ENCODE measurements around the gene STPG1.

Gene STPG1

DNA sequence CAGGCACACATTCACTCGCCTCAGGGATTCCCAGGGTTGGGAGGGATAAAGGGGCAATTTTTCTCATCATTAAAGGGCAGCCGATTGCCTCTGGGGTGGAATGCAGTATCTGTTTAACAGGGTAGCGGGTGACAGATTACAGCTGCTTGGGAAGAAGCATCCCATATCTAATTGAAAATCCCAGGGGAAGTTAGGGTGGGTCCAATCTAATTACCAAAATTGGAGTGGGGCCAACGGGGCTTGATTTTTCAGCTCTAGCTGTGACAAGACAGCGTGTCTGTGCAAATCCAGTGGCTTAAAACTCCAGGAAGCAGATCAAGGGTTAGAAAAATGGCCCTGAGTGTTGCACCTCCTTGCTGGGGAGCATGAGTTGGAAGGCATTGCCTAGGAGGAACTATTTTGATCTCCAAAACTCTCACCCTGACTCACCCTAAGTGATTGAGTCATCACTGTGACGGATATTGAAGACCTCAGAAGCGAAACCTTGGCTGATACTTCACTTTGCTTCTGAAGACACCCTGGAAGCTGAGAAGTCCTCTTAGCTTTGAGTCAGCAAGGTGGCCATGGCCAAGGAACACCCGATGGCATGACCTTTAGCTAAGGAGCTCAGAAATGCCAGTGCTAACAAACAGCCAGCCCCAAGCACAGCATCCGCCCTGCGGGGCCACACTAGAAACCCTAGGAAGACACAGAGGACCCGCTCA, 48.5 kb downstream of the STPG1 start:
- Histone ChIP-seq H3K4me2 (ENCODE audit: low read length) (no peak overlapping the region), H3K4me3 (ENCODE audit: low read depth, low read length) (no peak overlapping the region), H3K36me3 (ENCODE audit: control insufficient read depth, insufficient read depth, low read length) (no peaks in the 10 kb centered on the region), H3K4me1 (no peaks in the 10 kb centered on the region), H3K9me3 (ENCODE audit: control insufficient read depth, low read length) (no peaks in the 10 kb centered on the region), H2AFZ (no peak overlapping the region), H3K79me2 (no peaks in the 10 kb centered on the region), H3K27ac (no peak overlapping the region), H3K9ac (no peak overlapping the region), H3K27me3 (ENCODE audit: control insufficient read depth, insufficient read depth, low read length) (no peaks in the 10 kb centered on the region)
- TF ChIP-seq, protein P1, sequence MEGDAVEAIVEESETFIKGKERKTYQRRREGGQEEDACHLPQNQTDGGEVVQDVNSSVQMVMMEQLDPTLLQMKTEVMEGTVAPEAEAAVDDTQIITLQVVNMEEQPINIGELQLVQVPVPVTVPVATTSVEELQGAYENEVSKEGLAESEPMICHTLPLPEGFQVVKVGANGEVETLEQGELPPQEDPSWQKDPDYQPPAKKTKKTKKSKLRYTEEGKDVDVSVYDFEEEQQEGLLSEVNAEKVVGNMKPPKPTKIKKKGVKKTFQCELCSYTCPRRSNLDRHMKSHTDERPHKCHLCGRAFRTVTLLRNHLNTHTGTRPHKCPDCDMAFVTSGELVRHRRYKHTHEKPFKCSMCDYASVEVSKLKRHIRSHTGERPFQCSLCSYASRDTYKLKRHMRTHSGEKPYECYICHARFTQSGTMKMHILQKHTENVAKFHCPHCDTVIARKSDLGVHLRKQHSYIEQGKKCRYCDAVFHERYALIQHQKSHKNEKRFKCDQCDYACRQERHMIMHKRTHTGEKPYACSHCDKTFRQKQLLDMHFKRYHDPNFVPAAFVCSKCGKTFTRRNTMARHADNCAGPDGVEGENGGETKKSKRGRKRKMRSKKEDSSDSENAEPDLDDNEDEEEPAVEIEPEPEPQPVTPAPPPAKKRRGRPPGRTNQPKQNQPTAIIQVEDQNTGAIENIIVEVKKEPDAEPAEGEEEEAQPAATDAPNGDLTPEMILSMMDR (IDR thresholded peaks at IDR 0.05), result no peak

DNA sequence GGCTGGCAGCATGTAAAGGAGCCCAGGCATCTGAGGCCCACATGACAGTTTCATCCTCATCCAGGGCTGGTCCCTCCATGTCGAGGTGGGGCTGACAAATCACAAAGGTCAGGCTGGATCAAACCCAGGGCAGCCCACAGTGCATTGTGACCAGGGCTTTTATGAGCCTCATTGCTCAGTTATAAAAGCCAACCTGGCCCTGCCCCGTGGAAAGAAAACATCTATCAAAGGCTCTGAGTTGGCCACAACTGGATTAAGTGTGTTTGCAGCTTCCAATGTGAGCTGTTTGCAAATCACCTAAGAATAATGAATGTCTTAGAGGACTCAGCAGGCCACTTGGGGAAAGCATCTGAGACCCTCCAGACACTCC, 49.0 kb downstream of the STPG1 start:
- Histone ChIP-seq H3K79me2 (no peaks in the 10 kb centered on the region), H3K4me1 (no peaks in the 10 kb centered on the region), H3K9ac (no peak overlapping the region), H3K4me3 (ENCODE audit: low read depth, low read length) (no peak overlapping the region), H3K4me2 (ENCODE audit: low read length) (no peak overlapping the region), H2AFZ (no peak overlapping the region), H3K9me3 (ENCODE audit: control insufficient read depth, low read length) (no peaks in the 10 kb centered on the region), H3K36me3 (ENCODE audit: control insufficient read depth, insufficient read depth, low read length) (no peaks in the 10 kb centered on the region), H3K27me3 (ENCODE audit: control insufficient read depth, insufficient read depth, low read length) (no peaks in the 10 kb centered on the region), H3K27ac (no peak overlapping the region)
- TF ChIP-seq, protein P1 (IDR thresholded peaks at IDR 0.05), result no peak

DNA sequence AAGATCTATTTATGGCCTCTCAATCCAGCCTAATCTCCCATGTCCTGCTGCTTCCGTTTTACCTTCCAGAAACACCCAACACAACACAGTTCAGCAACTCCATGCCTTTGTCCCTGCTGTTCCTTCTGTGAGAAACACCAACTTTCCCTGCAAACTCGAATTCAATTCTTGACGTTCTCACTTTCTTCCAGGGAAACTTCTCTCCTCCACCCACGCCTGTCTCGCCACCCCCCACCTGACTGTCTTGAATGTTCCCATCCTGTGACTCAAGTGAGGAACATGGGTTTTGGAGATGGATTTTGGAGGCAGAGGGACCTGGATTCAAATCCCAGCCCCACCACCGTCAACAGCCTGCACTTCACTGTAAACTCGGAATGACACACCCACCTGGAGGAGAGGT, 49.6 kb downstream of the STPG1 start:
- H3K27ac ChIP-seq, result no peak overlapping the region
- H3K27me3 ChIP-seq (ENCODE audit: control insufficient read depth, insufficient read depth, low read length), result no peaks in the 10 kb centered on the region
- no peaks in the 10 kb centered on the region for H3K4me1 ChIP-seq
- H2AFZ ChIP-seq, result no peak overlapping the region
- no peaks in the 10 kb centered on the region for H3K79me2 ChIP-seq
- H3K4me3 ChIP-seq (ENCODE audit: low read depth, low read length), result no peak overlapping the region
- TF ChIP-seq, protein P1 (IDR thresholded peaks at IDR 0.05), result no peak
- H3K4me2 ChIP-seq (ENCODE audit: low read length), result no peak overlapping the region
- no peak overlapping the region for H3K9ac ChIP-seq
- no peaks in the 10 kb centered on the region for H3K9me3 ChIP-seq (ENCODE audit: control insufficient read depth, low read length)
- H3K36me3 ChIP-seq (ENCODE audit: control insufficient read depth, insufficient read depth, low read length), result no peaks in the 10 kb centered on the region

DNA sequence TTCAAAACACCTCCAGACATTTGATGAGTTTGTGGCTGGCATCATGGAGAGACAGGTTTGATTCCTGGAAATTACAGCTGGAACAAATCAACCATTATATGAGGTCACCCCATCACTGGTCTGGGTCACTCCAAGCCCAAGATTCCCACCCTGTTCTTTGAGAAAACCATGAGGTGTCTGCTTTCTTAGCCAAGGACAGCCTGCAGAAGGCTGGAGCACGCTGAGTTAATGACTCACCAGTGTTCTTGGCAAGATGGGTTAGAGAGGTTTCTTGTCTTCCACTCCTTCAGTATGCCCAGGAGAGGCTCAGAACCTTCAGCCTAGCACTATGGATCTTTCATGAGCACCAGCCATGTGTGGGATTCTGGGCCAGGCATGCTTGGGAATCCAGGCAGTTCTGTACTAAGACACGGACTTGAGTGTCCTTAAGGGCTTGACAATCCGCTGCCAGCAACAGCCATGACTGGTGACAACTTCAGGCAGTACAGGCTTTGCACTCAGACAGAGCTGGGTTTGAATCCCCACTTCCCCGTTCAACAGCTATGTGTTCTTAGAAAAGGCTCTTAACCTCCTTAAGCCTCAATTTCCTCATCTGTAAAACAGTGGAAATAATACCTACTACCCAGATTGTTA, 50.5 kb downstream of the STPG1 start:
- TF ChIP-seq, protein P1 (IDR thresholded peaks at IDR 0.05), result no peak
- Histone ChIP-seq H3K36me3 (ENCODE audit: control insufficient read depth, insufficient read depth, low read length) (no peaks in the 10 kb centered on the region), H3K9me3 (ENCODE audit: control insufficient read depth, low read length) (no peaks in the 10 kb centered on the region), H3K27ac (no peak overlapping the region), H2AFZ (no peak overlapping the region), H3K79me2 (no peaks in the 10 kb centered on the region), H3K4me1 (no peaks in the 10 kb centered on the region), H3K9ac (no peak overlapping the region), H3K4me2 (ENCODE audit: low read length) (no peak overlapping the region), H3K4me3 (ENCODE audit: low read depth, low read length) (no peak overlapping the region), H3K27me3 (ENCODE audit: control insufficient read depth, insufficient read depth, low read length) (no peaks in the 10 kb centered on the region)

DNA sequence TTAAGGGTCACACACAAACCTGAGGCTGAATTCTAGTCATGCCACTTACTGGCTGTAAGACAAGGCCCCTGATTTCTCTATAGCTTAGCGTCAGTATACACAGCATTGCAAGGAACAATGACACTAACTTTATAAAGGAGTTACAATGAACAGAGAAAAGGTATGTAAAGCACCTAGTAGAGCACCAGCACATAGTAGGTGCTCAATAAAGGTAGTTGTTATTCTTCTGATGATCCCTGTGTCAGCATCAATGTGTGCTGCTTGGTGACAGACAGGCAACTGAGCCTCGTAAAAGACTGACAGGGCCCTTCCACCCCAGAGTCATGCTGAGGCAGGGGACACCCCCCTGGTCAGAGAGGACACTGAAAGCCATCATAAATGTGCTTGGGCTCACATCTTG, 51.2 kb downstream of the STPG1 start:
- Histone ChIP-seq H3K4me1 (no peaks in the 10 kb centered on the region), H3K36me3 (ENCODE audit: control insufficient read depth, insufficient read depth, low read length) (no peaks in the 10 kb centered on the region), H3K4me2 (ENCODE audit: low read length) (no peak overlapping the region), H3K79me2 (no peaks in the 10 kb centered on the region), H3K27ac (no peak overlapping the region), H3K4me3 (ENCODE audit: low read depth, low read length) (no peak overlapping the region), H3K9ac (no peak overlapping the region), H2AFZ (no peak overlapping the region), H3K9me3 (ENCODE audit: control insufficient read depth, low read length) (no peaks in the 10 kb centered on the region), H3K27me3 (ENCODE audit: control insufficient read depth, insufficient read depth, low read length) (no peaks in the 10 kb centered on the region)
- TF ChIP-seq, protein P1 (IDR thresholded peaks at IDR 0.05), result no peak
